ENCODE data around the gene CEP192. TPM values are rescaled to one million over a fixed set of nuclear protein-coding genes. Genes with fewer than 3 reads are reported as not detected.

Gene CEP192
- polyA plus RNA-seq, 1 of the 3 experiments (the other 2 are of a cell fraction): 9.4 TPM

DNA sequence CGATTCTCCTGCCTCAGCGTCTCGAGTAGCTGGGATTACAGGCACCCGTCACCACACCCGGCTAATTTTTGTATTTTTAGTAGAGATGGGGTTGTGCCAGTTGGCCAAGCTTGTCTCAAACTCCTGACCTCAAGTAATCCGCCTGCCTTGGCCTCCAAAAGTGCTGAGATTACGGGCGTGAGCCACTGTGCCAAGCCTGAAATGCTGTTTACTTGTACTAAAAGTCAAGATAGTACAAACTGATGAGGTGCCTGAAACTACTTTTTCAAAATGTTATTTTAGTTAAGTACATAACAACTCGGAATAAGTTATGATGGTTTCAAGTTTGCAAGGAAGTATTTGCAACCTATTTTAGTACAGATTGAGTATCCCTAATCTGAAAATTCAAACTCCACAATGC lies 85.7 kb downstream of the CEP192 start:
- no peaks in the 10 kb centered on the region for H4K20me1 ChIP-seq (ENCODE audit: insufficient read depth)
- H3K4me3 ChIP-seq (ENCODE audit: low read depth in 2 of 2, low read length in 1 of 2): no peak overlapping the region
- H3K9me2 ChIP-seq: no peaks in the 10 kb centered on the region
- H3K27ac ChIP-seq (ENCODE audit: low read depth in 2 of 2, low read length in 1 of 2): no peak overlapping the region
- peaks cover 0 to 13% of the 10 kb centered on the region in 2 experiments; a peak in 1 of 4 replicates for H3K4me1 ChIP-seq (ENCODE audit: control insufficient read depth in 1 of 2, insufficient read depth in 2 of 2, low read depth in 1 of 2, low read length in 1 of 2)
- H3K27me3 ChIP-seq (ENCODE audit: insufficient read depth): no peaks in the 10 kb centered on the region
- H3F3A ChIP-seq (replicated peaks; ENCODE audit: insufficient read depth): no peaks in the 10 kb centered on the region
- H3K36me3 ChIP-seq (replicated peaks in 1 of 2; ENCODE audit: control insufficient read depth in 1 of 2, insufficient read depth in 2 of 2, low read length in 1 of 2): peaks cover 33 to 66% of the 10 kb centered on the region in 2 experiments
- POLR2A ChIA-PET: no interaction called here
- WGBS (ENCODE audit: low lambda C conversion rate): 97% methylated on average over 9 of the region's 9 CpGs
- no peak overlapping the region for H2AFZ ChIP-seq (ENCODE audit: low read depth)
- no peak overlapping the region for H3K4me2 ChIP-seq
- H3K9me3 ChIP-seq: peaks cover 5% of the 10 kb centered on the region; the same call in 1 of the 2 replicates
- peaks cover 16% of the 10 kb centered on the region; the same call in 1 of the 2 replicates for H3K79me2 ChIP-seq (ENCODE audit: insufficient read depth)
- no peak overlapping the region for H3K9ac ChIP-seq
- TF ChIP-seq EZH2phosphoT487 (IDR thresholded peaks at IDR 0.05; ENCODE audit: borderline replicate concordance, low read depth): no peak
- TF ChIP-seq MEF2A (IDR thresholded peaks at IDR 0.05; ENCODE audit: borderline replicate concordance, low read depth): no peak
- TF ChIP-seq RCOR1 (IDR thresholded peaks at IDR 0.05; ENCODE audit: low read length): no peak
- TF ChIP-seq CHD2 (IDR thresholded peaks at IDR 0.05; ENCODE audit: low read length, partially characterized antibody): no peak
- no peak for TF ChIP-seq YY1 (IDR thresholded peaks at IDR 0.05; ENCODE audit: low read depth)
- TF ChIP-seq, protein P1, sequence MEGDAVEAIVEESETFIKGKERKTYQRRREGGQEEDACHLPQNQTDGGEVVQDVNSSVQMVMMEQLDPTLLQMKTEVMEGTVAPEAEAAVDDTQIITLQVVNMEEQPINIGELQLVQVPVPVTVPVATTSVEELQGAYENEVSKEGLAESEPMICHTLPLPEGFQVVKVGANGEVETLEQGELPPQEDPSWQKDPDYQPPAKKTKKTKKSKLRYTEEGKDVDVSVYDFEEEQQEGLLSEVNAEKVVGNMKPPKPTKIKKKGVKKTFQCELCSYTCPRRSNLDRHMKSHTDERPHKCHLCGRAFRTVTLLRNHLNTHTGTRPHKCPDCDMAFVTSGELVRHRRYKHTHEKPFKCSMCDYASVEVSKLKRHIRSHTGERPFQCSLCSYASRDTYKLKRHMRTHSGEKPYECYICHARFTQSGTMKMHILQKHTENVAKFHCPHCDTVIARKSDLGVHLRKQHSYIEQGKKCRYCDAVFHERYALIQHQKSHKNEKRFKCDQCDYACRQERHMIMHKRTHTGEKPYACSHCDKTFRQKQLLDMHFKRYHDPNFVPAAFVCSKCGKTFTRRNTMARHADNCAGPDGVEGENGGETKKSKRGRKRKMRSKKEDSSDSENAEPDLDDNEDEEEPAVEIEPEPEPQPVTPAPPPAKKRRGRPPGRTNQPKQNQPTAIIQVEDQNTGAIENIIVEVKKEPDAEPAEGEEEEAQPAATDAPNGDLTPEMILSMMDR (IDR thresholded peaks at IDR 0.05): no peak
- TF ChIP-seq RAD21 (IDR thresholded peaks at IDR 0.05; ENCODE audit: low read length): no peak
- TF ChIP-seq, protein P2, sequence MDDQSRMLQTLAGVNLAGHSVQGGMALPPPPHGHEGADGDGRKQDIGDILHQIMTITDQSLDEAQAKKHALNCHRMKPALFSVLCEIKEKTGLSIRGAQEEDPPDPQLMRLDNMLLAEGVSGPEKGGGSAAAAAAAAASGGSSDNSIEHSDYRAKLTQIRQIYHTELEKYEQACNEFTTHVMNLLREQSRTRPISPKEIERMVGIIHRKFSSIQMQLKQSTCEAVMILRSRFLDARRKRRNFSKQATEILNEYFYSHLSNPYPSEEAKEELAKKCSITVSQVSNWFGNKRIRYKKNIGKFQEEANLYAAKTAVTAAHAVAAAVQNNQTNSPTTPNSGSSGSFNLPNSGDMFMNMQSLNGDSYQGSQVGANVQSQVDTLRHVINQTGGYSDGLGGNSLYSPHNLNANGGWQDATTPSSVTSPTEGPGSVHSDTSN (IDR thresholded peaks at IDR 0.05): no peak
- no peak for TF ChIP-seq EP300 (IDR thresholded peaks at IDR 0.05; ENCODE audit: borderline replicate concordance in 1 of 2, low read depth in 1 of 2, low read length in 1 of 2)
- no peak for TF ChIP-seq SMC3 (IDR thresholded peaks at IDR 0.05; ENCODE audit: low read depth, low read length)
- TF ChIP-seq, protein P3, sequence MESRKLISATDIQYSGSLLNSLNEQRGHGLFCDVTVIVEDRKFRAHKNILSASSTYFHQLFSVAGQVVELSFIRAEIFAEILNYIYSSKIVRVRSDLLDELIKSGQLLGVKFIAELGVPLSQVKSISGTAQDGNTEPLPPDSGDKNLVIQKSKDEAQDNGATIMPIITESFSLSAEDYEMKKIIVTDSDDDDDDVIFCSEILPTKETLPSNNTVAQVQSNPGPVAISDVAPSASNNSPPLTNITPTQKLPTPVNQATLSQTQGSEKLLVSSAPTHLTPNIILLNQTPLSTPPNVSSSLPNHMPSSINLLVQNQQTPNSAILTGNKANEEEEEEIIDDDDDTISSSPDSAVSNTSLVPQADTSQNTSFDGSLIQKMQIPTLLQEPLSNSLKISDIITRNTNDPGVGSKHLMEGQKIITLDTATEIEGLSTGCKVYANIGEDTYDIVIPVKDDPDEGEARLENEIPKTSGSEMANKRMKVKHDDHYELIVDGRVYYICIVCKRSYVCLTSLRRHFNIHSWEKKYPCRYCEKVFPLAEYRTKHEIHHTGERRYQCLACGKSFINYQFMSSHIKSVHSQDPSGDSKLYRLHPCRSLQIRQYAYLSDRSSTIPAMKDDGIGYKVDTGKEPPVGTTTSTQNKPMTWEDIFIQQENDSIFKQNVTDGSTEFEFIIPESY (IDR thresholded peaks at IDR 0.05; ENCODE audit: borderline replicate concordance, low read depth): no peak
- TF ChIP-seq, protein P4, sequence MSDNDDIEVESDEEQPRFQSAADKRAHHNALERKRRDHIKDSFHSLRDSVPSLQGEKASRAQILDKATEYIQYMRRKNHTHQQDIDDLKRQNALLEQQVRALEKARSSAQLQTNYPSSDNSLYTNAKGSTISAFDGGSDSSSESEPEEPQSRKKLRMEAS (IDR thresholded peaks at IDR 0.05; ENCODE audit: low read depth): no peak
- TF ChIP-seq, protein P5, sequence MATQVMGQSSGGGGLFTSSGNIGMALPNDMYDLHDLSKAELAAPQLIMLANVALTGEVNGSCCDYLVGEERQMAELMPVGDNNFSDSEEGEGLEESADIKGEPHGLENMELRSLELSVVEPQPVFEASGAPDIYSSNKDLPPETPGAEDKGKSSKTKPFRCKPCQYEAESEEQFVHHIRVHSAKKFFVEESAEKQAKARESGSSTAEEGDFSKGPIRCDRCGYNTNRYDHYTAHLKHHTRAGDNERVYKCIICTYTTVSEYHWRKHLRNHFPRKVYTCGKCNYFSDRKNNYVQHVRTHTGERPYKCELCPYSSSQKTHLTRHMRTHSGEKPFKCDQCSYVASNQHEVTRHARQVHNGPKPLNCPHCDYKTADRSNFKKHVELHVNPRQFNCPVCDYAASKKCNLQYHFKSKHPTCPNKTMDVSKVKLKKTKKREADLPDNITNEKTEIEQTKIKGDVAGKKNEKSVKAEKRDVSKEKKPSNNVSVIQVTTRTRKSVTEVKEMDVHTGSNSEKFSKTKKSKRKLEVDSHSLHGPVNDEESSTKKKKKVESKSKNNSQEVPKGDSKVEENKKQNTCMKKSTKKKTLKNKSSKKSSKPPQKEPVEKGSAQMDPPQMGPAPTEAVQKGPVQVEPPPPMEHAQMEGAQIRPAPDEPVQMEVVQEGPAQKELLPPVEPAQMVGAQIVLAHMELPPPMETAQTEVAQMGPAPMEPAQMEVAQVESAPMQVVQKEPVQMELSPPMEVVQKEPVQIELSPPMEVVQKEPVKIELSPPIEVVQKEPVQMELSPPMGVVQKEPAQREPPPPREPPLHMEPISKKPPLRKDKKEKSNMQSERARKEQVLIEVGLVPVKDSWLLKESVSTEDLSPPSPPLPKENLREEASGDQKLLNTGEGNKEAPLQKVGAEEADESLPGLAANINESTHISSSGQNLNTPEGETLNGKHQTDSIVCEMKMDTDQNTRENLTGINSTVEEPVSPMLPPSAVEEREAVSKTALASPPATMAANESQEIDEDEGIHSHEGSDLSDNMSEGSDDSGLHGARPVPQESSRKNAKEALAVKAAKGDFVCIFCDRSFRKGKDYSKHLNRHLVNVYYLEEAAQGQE (IDR thresholded peaks at IDR 0.05; ENCODE audit: low read depth, low read length): no peak
- TF ChIP-seq FOSL2 (IDR thresholded peaks at IDR 0.05; ENCODE audit: borderline replicate concordance, low read depth): no peak
- TF ChIP-seq FOXJ3 (CRISPR knock-in tag; IDR thresholded peaks at IDR 0.05): no peak
- no peak for TF ChIP-seq NRF1 (IDR thresholded peaks at IDR 0.05; ENCODE audit: low read depth, low read length)
- TF ChIP-seq RXRA (IDR thresholded peaks at IDR 0.05; ENCODE audit: borderline replicate concordance, low read depth): no peak
- TF ChIP-seq TCF12 (IDR thresholded peaks at IDR 0.05): no peak
- CTCF ChIA-PET: no interaction called here
- DNase-seq: no peak

All from SK-N-SH (cell line).